ENCODE data around the gene TPSAB1.

- no peak for TF ChIP-seq CTCF (IDR thresholded peaks at IDR 0.05 in 8 of 11, conservative IDR thresholded peaks at IDR 0.05 in 3 of 11)
- TF ChIP-seq POLR2A (IDR thresholded peaks at IDR 0.05): no peak
Observed at GRCh38 chr16:1209081-1209480, 31.4 kb upstream of the TPSAB1 start.

All from spleen (tissue), 7 donors.